Heart left ventricle (tissue), 13 donors: ENCODE data around the gene KCNJ4.

Experiments used
- POLR2A ChIP-seq, 2 donors: fragments of 450-650 bp; IDR thresholded peaks; one replicate each; pipeline ENCODE4 v1.6.1; 2017; ENCODE audit warnings: antibody characterized with exemption in 2 of 2, mild to moderate bottlenecking in 2 of 2, moderate library complexity in 2 of 2
- TF ChIP-seq, protein P1 (sequence below), 12 donors: fragments of 200-600 bp; sonication (generic) in 4 of 12; IDR thresholded peaks; one replicate each; pipeline versions ENCODE4 v1.5.0 to v1.8.0; 2018 to 2022; ENCODE audit warnings: antibody characterized with exemption in 12 of 12, mild to moderate bottlenecking in 5 of 12
- donor health status: ischemic (EF 13 %, LVEDD 7.1; RV severe dilation, severe dysfunction).
- donor health status: DM: no; HTN: yes; CAD: no.
- donor health status: DM: no; HTN: no; CAD: no.
- donor health status: ischemic (EF 25% LVEDD 6.9; RV normal size, moderate dysfunction).
- donor health status: ischemic (EF 25% LVEDD 5.7; RV mildly dilated, moderate dysfunction).
- donor health status: ischemic (EF 35%, LVEDD 5.7; RV mildly dilated, moderate dysfunction).
- donor health status: nonischemic (EF 11% LVEDD 7.7; RV severe dilation, severe dysfunction).
- donor health status: DM: yes; HTN: yes; CAD: no.
- donor health status: PGD.
- donor health status: ischemic (EF 29% LVEDD 5.4; RV normal size, mild dysfunction).
- donor health status: nonischemic (EF 23%, LVEDD 6.1; RV moderate dilation, normal function).

DNA sequence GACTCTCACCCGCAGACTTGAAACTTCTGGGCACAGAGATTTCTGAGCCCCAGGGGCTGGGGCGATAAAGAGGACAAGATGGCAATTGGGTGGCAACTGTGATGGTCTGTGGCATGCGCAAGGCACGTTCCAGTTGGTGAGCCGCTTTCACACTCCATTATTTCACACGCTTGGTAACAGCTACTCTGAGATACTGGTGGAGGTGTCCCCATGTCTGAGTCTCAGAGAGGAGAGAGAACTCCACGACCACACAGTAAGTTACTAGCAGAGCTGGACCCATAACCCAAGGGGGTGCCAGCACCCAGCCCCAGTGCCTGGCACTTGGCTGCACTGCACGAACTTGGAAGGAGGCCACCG, 6.0 kb upstream of the KCNJ4 start:
- TF ChIP-seq POLR2A (IDR thresholded peaks at IDR 0.05): no peak
- TF ChIP-seq, protein P1, sequence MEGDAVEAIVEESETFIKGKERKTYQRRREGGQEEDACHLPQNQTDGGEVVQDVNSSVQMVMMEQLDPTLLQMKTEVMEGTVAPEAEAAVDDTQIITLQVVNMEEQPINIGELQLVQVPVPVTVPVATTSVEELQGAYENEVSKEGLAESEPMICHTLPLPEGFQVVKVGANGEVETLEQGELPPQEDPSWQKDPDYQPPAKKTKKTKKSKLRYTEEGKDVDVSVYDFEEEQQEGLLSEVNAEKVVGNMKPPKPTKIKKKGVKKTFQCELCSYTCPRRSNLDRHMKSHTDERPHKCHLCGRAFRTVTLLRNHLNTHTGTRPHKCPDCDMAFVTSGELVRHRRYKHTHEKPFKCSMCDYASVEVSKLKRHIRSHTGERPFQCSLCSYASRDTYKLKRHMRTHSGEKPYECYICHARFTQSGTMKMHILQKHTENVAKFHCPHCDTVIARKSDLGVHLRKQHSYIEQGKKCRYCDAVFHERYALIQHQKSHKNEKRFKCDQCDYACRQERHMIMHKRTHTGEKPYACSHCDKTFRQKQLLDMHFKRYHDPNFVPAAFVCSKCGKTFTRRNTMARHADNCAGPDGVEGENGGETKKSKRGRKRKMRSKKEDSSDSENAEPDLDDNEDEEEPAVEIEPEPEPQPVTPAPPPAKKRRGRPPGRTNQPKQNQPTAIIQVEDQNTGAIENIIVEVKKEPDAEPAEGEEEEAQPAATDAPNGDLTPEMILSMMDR (IDR thresholded peaks at IDR 0.05): no peak
